Neutrophil (primary cell): Measurements from ENCODE around the gene KLRC3.

Source experiments
- H3K27ac ChIP-seq: fragments of 200-600 bp; sonication (generic); 2 replicates; pipeline ENCODE4 v1.5.1; 2016; ENCODE audit warnings: mild to moderate bottlenecking, moderate library complexity
- H3K27me3 ChIP-seq: fragments of 200-600 bp; sonication (generic); 2 replicates; pipeline ENCODE4 v1.6.0; 2016; ENCODE audit warnings: mild to moderate bottlenecking
- H3K36me3 ChIP-seq: fragments of 200-600 bp; sonication (generic); 2 replicates; pipeline ENCODE4 v1.5.1; 2017
- H3K4me1 ChIP-seq, 2 experiments: fragments of 200-600 bp in 1 of 2; sonication (generic) in 1 of 2; 1 replicate in 1 of 2; 2 replicates in 1 of 2; pipeline versions ENCODE4 v1.5.1 to v1.6.1; 2013 to 2016; ENCODE audit warnings: low read depth in 1 of 2, low read length in 1 of 2, mild to moderate bottlenecking in 1 of 2, moderate library complexity in 1 of 2; ENCODE audit not compliant: control insufficient read depth in 1 of 2, insufficient read depth in 1 of 2
- H3K4me3 ChIP-seq, 2 experiments: fragments of 200-600 bp in 1 of 2; sonication (generic) in 1 of 2; 1 replicate in 1 of 2; 2 replicates in 1 of 2; pipeline ENCODE4 v1.5.1; 2013 to 2016; ENCODE audit warnings: low read depth in 1 of 2, low read length in 1 of 2, mild to moderate bottlenecking in 1 of 2, moderate library complexity in 1 of 2
- H3K9me3 ChIP-seq: fragments of 200-600 bp; sonication (generic); 2 replicates; pipeline ENCODE4 v1.5.1; 2016
- TF ChIP-seq, protein P1 (sequence below): fragments of 200-600 bp; sonication (generic); IDR thresholded peaks from 2 replicates; pipeline ENCODE4 v1.5.1; 2016; ENCODE audit warnings: antibody characterized with exemption

Gene KLRC3

GRCh38 chr12:10365696-10366405 is 54.5 kb downstream of the KLRC3 start:
- Histone ChIP-seq H3K4me3 (peak overlapping the region; percentile 81 to 97), H3K9me3 (no peaks in the 10 kb centered on the region), H3K36me3 (no peaks in the 10 kb centered on the region), H3K4me1 (peaks cover 33 to 40% of the 10 kb centered on the region in 2 experiments), H3K27me3 (no peaks in the 10 kb centered on the region), H3K27ac (peak overlapping the region; percentile 79)
- TF ChIP-seq, protein P1, sequence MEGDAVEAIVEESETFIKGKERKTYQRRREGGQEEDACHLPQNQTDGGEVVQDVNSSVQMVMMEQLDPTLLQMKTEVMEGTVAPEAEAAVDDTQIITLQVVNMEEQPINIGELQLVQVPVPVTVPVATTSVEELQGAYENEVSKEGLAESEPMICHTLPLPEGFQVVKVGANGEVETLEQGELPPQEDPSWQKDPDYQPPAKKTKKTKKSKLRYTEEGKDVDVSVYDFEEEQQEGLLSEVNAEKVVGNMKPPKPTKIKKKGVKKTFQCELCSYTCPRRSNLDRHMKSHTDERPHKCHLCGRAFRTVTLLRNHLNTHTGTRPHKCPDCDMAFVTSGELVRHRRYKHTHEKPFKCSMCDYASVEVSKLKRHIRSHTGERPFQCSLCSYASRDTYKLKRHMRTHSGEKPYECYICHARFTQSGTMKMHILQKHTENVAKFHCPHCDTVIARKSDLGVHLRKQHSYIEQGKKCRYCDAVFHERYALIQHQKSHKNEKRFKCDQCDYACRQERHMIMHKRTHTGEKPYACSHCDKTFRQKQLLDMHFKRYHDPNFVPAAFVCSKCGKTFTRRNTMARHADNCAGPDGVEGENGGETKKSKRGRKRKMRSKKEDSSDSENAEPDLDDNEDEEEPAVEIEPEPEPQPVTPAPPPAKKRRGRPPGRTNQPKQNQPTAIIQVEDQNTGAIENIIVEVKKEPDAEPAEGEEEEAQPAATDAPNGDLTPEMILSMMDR: no peak

DNA sequence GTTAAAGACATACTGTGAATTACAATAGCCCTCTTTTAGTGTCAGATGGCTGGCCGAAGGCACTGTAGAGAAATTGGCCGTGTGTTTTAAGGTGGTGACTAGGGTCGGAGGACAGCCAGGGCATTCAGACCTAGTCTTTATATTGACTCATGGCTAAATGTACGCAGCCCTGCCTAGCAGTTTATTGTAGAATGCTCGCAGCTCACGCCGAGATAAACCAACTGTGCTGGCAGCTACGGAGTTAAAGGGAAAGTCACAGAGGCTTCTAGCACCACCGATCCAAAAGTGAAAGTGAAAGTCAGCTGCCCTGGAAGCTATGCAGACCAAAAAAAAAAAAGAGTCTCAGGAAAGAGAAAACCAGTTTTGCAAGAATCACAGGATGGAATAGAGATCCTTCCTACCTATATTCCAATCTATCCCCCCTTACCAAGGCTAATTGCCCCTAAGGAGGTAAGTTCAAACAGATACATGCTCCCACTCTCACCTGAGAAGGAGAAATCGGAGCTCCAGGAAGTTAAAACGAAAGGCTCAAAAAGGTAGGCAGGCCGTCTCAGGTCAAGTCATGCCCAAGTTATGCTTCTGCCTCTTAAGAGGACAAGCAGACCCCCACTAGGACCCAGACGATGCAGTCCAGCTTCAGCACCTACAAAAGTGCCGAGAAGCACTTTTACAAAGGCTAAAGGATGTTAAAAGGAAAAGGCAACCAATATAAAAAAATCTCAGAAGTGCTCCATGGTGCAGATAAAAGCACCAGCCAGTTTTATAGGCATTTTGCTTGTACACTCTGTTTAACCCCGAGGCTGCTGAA is 55.4 kb downstream of the KLRC3 start:
- no peaks in the 10 kb centered on the region for H3K36me3 ChIP-seq
- H3K4me3 ChIP-seq: peak overlapping the region; percentile 81 to 97
- H3K27ac ChIP-seq: peak overlapping the region; percentile 79
- TF ChIP-seq, protein P1: no peak
- H3K4me1 ChIP-seq: peaks cover 32 to 39% of the 10 kb centered on the region in 2 experiments
- no peaks in the 10 kb centered on the region for H3K9me3 ChIP-seq
- H3K27me3 ChIP-seq: no peaks in the 10 kb centered on the region

- Histone ChIP-seq H3K27me3 (no peaks in the 10 kb centered on the region), H3K27ac (peak overlapping the region; percentile 79), H3K4me1 (peaks cover 32 to 39% of the 10 kb centered on the region in 2 experiments), H3K9me3 (no peaks in the 10 kb centered on the region), H3K36me3 (no peaks in the 10 kb centered on the region), H3K4me3 (peak overlapping the region; percentile 81 to 97)
- TF ChIP-seq, protein P1: no peak
Observed at GRCh38 chr12:10363914-10364814, 56.2 kb downstream of the KLRC3 start.

DNA sequence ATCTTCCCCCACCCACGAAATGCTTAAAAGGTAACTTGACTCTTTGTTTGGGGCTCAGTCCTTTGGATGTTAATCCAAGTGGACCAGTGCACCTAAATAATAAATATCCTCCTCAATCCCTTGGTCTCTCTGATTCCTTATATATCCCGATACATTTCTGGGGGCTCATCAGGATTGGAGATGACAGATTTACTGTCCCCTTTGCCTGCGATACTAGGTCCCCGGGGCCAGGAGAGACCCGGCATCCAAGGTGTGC is 56.8 kb downstream of the KLRC3 start:
- H3K4me3 ChIP-seq: peak overlapping the region in 1 of 2 experiments; percentile 97
- H3K27ac ChIP-seq: peak overlapping the region; percentile 79
- no peaks in the 10 kb centered on the region for H3K27me3 ChIP-seq
- TF ChIP-seq, protein P1: no peak
- H3K9me3 ChIP-seq: no peaks in the 10 kb centered on the region
- peaks cover 32 to 39% of the 10 kb centered on the region in 2 experiments for H3K4me1 ChIP-seq
- no peaks in the 10 kb centered on the region for H3K36me3 ChIP-seq

DNA sequence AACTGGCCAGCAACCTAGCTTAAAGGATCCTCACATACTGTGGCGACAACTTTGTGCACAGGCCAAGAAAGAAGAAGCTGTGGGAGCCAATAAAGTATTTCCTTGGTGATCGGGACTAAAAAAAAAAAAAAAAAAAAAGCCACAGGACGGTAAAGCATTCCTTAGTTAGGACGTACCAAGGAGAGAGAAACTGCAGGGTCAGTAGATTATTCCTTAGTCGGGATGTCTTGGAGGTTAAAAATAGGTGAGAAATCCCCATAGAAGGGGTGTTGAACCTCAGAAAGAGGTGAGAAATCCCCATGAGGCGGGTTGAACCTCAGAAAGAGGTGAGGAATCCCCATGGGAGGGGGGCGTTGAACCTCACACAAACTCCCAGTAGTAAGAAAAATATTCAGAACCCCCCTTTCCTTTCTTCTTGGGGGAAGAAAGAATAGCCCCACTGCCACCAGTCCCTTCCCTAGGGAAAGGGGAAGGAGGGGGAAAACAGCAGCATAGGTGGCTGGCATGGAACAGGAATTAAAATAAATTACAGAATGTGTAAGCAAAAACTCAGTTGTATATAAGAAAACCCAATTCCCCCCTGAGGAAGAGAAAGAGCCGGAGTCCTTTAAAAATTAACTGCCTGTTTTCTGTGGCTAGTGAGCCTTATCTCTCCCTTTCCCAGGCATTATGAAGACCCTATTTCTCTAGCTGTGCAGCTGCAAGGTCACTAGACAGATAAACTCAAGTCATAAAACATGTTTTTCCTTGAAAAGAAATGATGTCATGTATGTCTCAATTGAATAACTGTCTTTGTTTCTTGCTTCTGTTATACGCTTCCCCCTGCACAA is 57.4 kb downstream of the KLRC3 start:
- Histone ChIP-seq H3K4me1 (peaks cover 32 to 39% of the 10 kb centered on the region in 2 experiments), H3K9me3 (no peaks in the 10 kb centered on the region), H3K4me3 (no peak overlapping the region), H3K27ac (peak overlapping the region; percentile 79), H3K36me3 (no peaks in the 10 kb centered on the region), H3K27me3 (no peaks in the 10 kb centered on the region)
- TF ChIP-seq, protein P1: no peak
